K562 (cell line): ENCODE data around the gene MYO3B. TPM values are rescaled to one million over a fixed set of nuclear protein-coding genes. Genes with fewer than 3 reads are reported as not detected.

Experiments used
- ATAC-seq: fragments of 200-7000 bp; cut with Tn5 transposase; 3 replicates; pipeline ENCODE4 v1.9.1; 2020; ENCODE audit warnings: moderate library complexity
- BruUV-seq: library from RNA; stranded (reverse); fragments of 400-500 nt; replicated peaks from 2 replicates; lab custom pipeline; 2021; lab: Mats Ljungman, UMichigan
- CTCF ChIA-PET: fragments of 300-600 bp; formaldehyde crosslinking; extraction: SDS; loops from one replicate; lab custom pipeline; 2021; ENCODE audit warnings: low intra/inter-chr PET ratio; lab: Yijun Ruan, JAX
- POLR2A ChIA-PET: fragments of 300-600, 350-650 bp; sonication (Branson Sonifier 250); formaldehyde crosslinking; extraction: SDS; loops from one replicate; lab custom pipeline; 2021; ENCODE audit warnings: antibody characterized with exemption, inconsistent platforms; lab: Yijun Ruan, JAX
- DNase-seq, 4 experiments: peaks; one replicate each; pipeline versions ENCODE4 v3.0.0 to v3.0.0-alpha.2; 2011 to 2018; ENCODE audit warnings: low spot score in 3 of 4, mixed read lengths in 3 of 4; ENCODE audit errors: extremely low read depth in 1 of 4
- FAIRE-seq: peaks from 2 replicates; lab custom pipeline; 2011; peaks lifted over from hg19 to GRCh38; lab: Jason Lieb, UNC
- H2AFZ ChIP-seq: 2 replicates; pipeline ENCODE4 v1.6.0; 2011; ENCODE audit warnings: low read depth, low read length, control low read depth, inconsistent platforms
- H3K27ac ChIP-seq: fragments of 200-600 bp; 3 replicates; pipeline ENCODE4 v1.8.0; 2011; ENCODE audit warnings: low read depth, mild to moderate bottlenecking, control low read depth, inconsistent platforms, low read length, moderate library complexity, mixed read lengths; ENCODE audit errors: extremely low read depth
- H3K27me3 ChIP-seq, 2 experiments: fragments of 300-600 bp in 1 of 2; 2 replicates in 1 of 2; 3 replicates in 1 of 2; pipeline versions ENCODE4 v1.6.0 to v1.8.0; 2011; ENCODE audit warnings: inconsistent platforms in 2 of 2, low read length in 2 of 2, mild to moderate bottlenecking in 1 of 2, mixed read lengths in 1 of 2, moderate library complexity in 1 of 2; ENCODE audit not compliant: control insufficient read depth in 2 of 2, insufficient read depth in 2 of 2
- H3K36me3 ChIP-seq: fragments of 300-600 bp; 3 replicates; pipeline ENCODE4 v1.8.0; 2011; ENCODE audit warnings: mild to moderate bottlenecking, low read length, inconsistent platforms; ENCODE audit not compliant: control insufficient read depth, insufficient read depth
- H3K4me1 ChIP-seq, 2 experiments: fragments of 200-600 bp in 1 of 2; replicated peaks in 1 of 2; 2 replicates in 1 of 2; 3 replicates in 1 of 2; pipeline versions ENCODE4 v1.5.1 to v1.8.0; 2011; ENCODE audit warnings: inconsistent platforms in 2 of 2, low read length in 2 of 2, mild to moderate bottlenecking in 1 of 2, mixed read lengths in 1 of 2, moderate library complexity in 1 of 2; ENCODE audit not compliant: control insufficient read depth in 2 of 2, insufficient read depth in 2 of 2
- H3K4me2 ChIP-seq: 2 replicates; pipeline ENCODE4 v1.6.1; 2011; ENCODE audit warnings: low read length, control low read depth, inconsistent platforms, mixed read lengths; ENCODE audit not compliant: insufficient read depth
- H3K4me3 ChIP-seq: fragments of 200-600 bp; sonication (generic), shearing (Covaris generic); 2 replicates; pipeline ENCODE4 v1.5.1; 2016; ENCODE audit warnings: control low read depth, inconsistent platforms
- H3K79me2 ChIP-seq: fragments of 200-600 bp; 3 replicates; pipeline ENCODE4 v1.8.0; 2011; ENCODE audit warnings: low read length, inconsistent platforms; ENCODE audit not compliant: control insufficient read depth, insufficient read depth
- H3K9ac ChIP-seq, 2 experiments: 2 replicates each; pipeline versions ENCODE4 v1.6.0 to v1.6.1; 2011; ENCODE audit warnings: low read depth in 2 of 2, low read length in 2 of 2, control low read depth in 1 of 2, inconsistent platforms in 1 of 2, mild to moderate bottlenecking in 1 of 2, mixed read lengths in 1 of 2; ENCODE audit not compliant: insufficient read depth in 1 of 2
- H3K9me1 ChIP-seq: one replicate; pipeline ENCODE4 v1.6.0; 2011; ENCODE audit warnings: inconsistent platforms, mild to moderate bottlenecking, low read length, moderate library complexity; ENCODE audit not compliant: control insufficient read depth, insufficient read depth
- H3K9me3 ChIP-seq: replicated peaks from 2 replicates; pipeline ENCODE4 v1.5.1; 2011; ENCODE audit warnings: low read depth, low read length, inconsistent platforms; ENCODE audit not compliant: control insufficient read depth, insufficient read depth
- H4K20me1 ChIP-seq: replicated peaks from 2 replicates; pipeline ENCODE4 v1.6.1; 2011; ENCODE audit warnings: low read length, inconsistent platforms, mixed read lengths; ENCODE audit not compliant: control insufficient read depth, insufficient read depth
- ARID1B ChIP-seq: fragments of 450-650 bp; IDR thresholded peaks from 2 replicates; pipeline ENCODE4 v1.6.1; 2016; ENCODE audit warnings: antibody characterized with exemption, mild to moderate bottlenecking, inconsistent platforms
- BCOR ChIP-seq: fragments of 450-650 bp; IDR thresholded peaks from 2 replicates; pipeline ENCODE4 v1.6.1; 2016
- CCAR2 ChIP-seq: fragments of 200-400 bp; formaldehyde crosslinking; IDR thresholded peaks from 2 replicates; pipeline ENCODE4 v1.6.1; 2017; ENCODE audit warnings: mild to moderate bottlenecking, low read depth, low read length
- CLOCK ChIP-seq: fragments of 250-450 bp; sonication (Bioruptor Pico); IDR thresholded peaks from 2 replicates; pipeline ENCODE4 v1.4.0; 2020; ENCODE audit warnings: mild to moderate bottlenecking, moderate library complexity, borderline replicate concordance
- CTBP1 ChIP-seq: fragments of 450-650 bp; IDR thresholded peaks from 2 replicates; pipeline ENCODE4 v1.6.1; 2016; ENCODE audit warnings: borderline replicate concordance
- CTCF ChIP-seq, 3 experiments: IDR thresholded peaks in 2 of 3; conservative IDR thresholded peaks in 1 of 3; 2 replicates each; pipeline ENCODE4 v1.5.1; 2011 to 2012; ENCODE audit warnings: low read length in 3 of 3, mild to moderate bottlenecking in 3 of 3, control low read depth in 2 of 3, improper control_type of control experiment in 1 of 3, inconsistent platforms in 1 of 3, low read depth in 1 of 3, mixed read lengths in 1 of 3, moderate library complexity in 1 of 3; ENCODE audit not compliant: insufficient read depth in 2 of 3
- DLX4 ChIP-seq: fragments of 250-450 bp; sonication (Bioruptor Pico); IDR thresholded peaks from 2 replicates; pipeline ENCODE4 v1.6.1; 2021; ENCODE audit warnings: mild to moderate bottlenecking
- GTF2E2 ChIP-seq: fragments of 200-800 bp; sonication (Bioruptor generic); IDR thresholded peaks from 2 replicates; pipeline ENCODE4 v1.6.1; 2016; ENCODE audit warnings: missing genetic modification characterization, missing compliant biosample characterization
- KDM1A ChIP-seq, 2 experiments: fragments of 450-650 bp; IDR thresholded peaks; 2 replicates each; pipeline ENCODE4 v1.6.1; 2016; ENCODE audit warnings: mild to moderate bottlenecking in 2 of 2
- L3MBTL2 ChIP-seq: fragments of 450-650 bp; IDR thresholded peaks from 2 replicates; pipeline ENCODE4 v1.6.1; 2016; ENCODE audit warnings: mild to moderate bottlenecking, moderate library complexity
- MEIS2 ChIP-seq: fragments of 450-650 bp; IDR thresholded peaks from 2 replicates; pipeline ENCODE4 v1.6.1; 2014; ENCODE audit warnings: mild to moderate bottlenecking; ENCODE audit not compliant: partially characterized antibody
- PKNOX1 ChIP-seq: fragments of 450-650 bp; IDR thresholded peaks from 2 replicates; pipeline ENCODE4 v1.6.1; 2016
- RB1 ChIP-seq: fragments of 450-650 bp; IDR thresholded peaks from 2 replicates; pipeline ENCODE4 v1.6.1; 2017; ENCODE audit warnings: low read depth, mild to moderate bottlenecking
- TBL1XR1 ChIP-seq, 2 experiments: IDR thresholded peaks; 2 replicates each; pipeline ENCODE4 v1.6.1; 2012; ENCODE audit warnings: improper control_type of control experiment in 2 of 2, low read length in 2 of 2, mild to moderate bottlenecking in 1 of 2
- ZNF449 ChIP-seq: fragments of 250-450 bp; sonication (Bioruptor Pico); IDR thresholded peaks from 2 replicates; pipeline ENCODE4 v1.8.0; 2022; ENCODE audit warnings: moderate library complexity, mild to moderate bottlenecking, inconsistent platforms
- WGBS: fragments of 100-300 bp; shearing (Covaris generic); methylation state at CpG from one replicate; pipeline ENCODE4 v1.1.6; 2016; ENCODE audit warnings: low coverage, mixed read lengths; ENCODE audit not compliant: insufficient coverage; ENCODE audit errors: missing lambda C conversion rate; 5-methylcytosine and 5-hydroxymethylcytosine counted together
- in situ Hi-C: fragments of 300-500 bp; cut with MboI; formaldehyde crosslinking; loops from 4 replicates; pipeline ENCODE4 v1.15.0; 2018; ENCODE audit warnings: inconsistent platforms, mixed read lengths
- intact Hi-C: fragments of 100-400 bp; cut with micrococcal nuclease; formaldehyde crosslinking; loops from 2 replicates; pipeline ENCODE4 v1.14.2; 2022
- polyA plus RNA-seq, 8 experiments: library from polyadenylated mRNA; depleted of rRNA in 4 of 8; stranded (reverse) in 5 of 8; unstranded in 3 of 8; fragments of >200 nt; fragmentation: Nextera tagmentation in 2 of 8; fragmentation: Illumina TruSeq in 1 of 8; extraction: Ambion mirVana in 2 of 8; extraction: Trizol in 1 of 8; gene quantifications; 2 replicates each; pipeline versions ENCODE4 v1.2.1 to v1.2.3, GENCODE V29; 2011 to 2014; ENCODE audit warnings: inconsistent platforms in 1 of 8, missing spikeins in 1 of 8
- total RNA-seq, 7 experiments: library from RNA; depleted of rRNA in 6 of 7; stranded (reverse); fragments of >200 nt in 6 of 7; fragmentation: Illumina TruSeq in 2 of 7; extraction: Trizol in 2 of 7; gene quantifications; 2 replicates each; pipeline versions ENCODE4 v1.2.1 to v1.2.3, GENCODE V29; 2011 to 2021; ENCODE audit warnings: low replicate concordance in 1 of 7

MYO3B gene
- total and polyA plus RNA-seq, 9 of the 15 experiments (the other 6 are each of a cell fraction or from before 2014, with no cell fraction given) = 2.7 to 6.5 (median 3.6) TPM

- ATAC-seq (no peak), DNase-seq (no peak), FAIRE-seq (no peak)
- POLR2A ChIA-PET = interaction anchor here (1.0 to 1.1 kb wide), 2 partner anchors 12 to 13 kb away, joined by 3 read pairs; no protein-coding TSS in a partner anchor
- Histone ChIP-seq H3K9ac (no peak overlapping the region), H3K36me3 (no peaks in the 10 kb centered on the region), H3K79me2 (no peaks in the 10 kb centered on the region), H2AFZ (peak overlapping the region; percentile 2; the same call in 1 of the 2 replicates), H3K4me1 (peaks cover 7 to 74% of the 10 kb centered on the region in 2 experiments; a peak in 4 of 5 replicates), H3K9me3 (no peaks in the 10 kb centered on the region), H3K27ac (no peak overlapping the region), H3K4me2 (no peak overlapping the region), H4K20me1 (no peaks in the 10 kb centered on the region), H3K27me3 (no peaks in the 10 kb centered on the region), H3K9me1 (no peaks in the 10 kb centered on the region), H3K4me3 (no peak overlapping the region)
- intact Hi-C loops (no loop called here), in situ Hi-C loops (no loop called here)
- CTCF ChIA-PET = no interaction called here
- no TSS peak for BruUV-seq
- WGBS = 31% methylated on average over 2 of the region's 2 CpGs
- TF ChIP-seq PKNOX1 (peak; percentile 96), ARID1B (0 out of 2 replicates have a peak, but pooled peaks have one; percentile 7), CTBP1 (peak; percentile 18; the same call in 1 of the 2 replicates), KDM1A (IDR thresholded peaks at IDR 0.05) (0 out of 4 replicates have a peak, but pooled peaks of 1 of the 2 experiments have one; percentile 8), CTCF (IDR thresholded peaks at IDR 0.05 in 2 of 3, conservative IDR thresholded peaks at IDR 0.05 in 1 of 3; ENCODE audit: insufficient read depth in 2 of 3, low read depth in 1 of 3, low read length in 3 of 3) (no peak), CCAR2 (no peak), MEIS2 (peak; percentile 96), ZNF449 (CRISPR knock-in tag) (no peak), TBL1XR1 (IDR thresholded peaks at IDR 0.05; ENCODE audit: low read length in 2 of 2) (no peak), CLOCK (CRISPR knock-in tag) (0 out of 2 replicates have a peak, but pooled peaks have one; percentile 26), GTF2E2 (tag) (0 out of 2 replicates have a peak, but pooled peaks have one; percentile 21), DLX4 (CRISPR knock-in tag) (no peak), BCOR (no peak), L3MBTL2 (no peak), RB1 (no peak)
Observed at GRCh38 chr2:170240629-170241028, 62.7 kb downstream of the MYO3B start.
